HG03175 (cell line): Measurements from ENCODE around the gene CSGALNACT2.
A peak's percentile ranks its signal among the peaks of the same experiment; 100 is the strongest.

ENCODE experiments used
- ATAC-seq: cut with Tn5 transposase; IDR thresholded peaks from one replicate; pipeline ENCODE4 v1.9.1; 2021; ENCODE audit warnings: mild to moderate bottlenecking, moderate library complexity; ENCODE audit not compliant: unreplicated experiment

Gene CSGALNACT2

GRCh38 chr10:43112608-43112961, 25.7 kb upstream of the CSGALNACT2 start:
- ATAC-seq = no peak

- ATAC-seq = no peak
These were observed 24.8 kb upstream of the CSGALNACT2 start for GRCh38 chr10:43113201-43114087.

GRCh38 chr10:43114088-43114742, 24.0 kb upstream of the CSGALNACT2 start:
- no peak for ATAC-seq

- ATAC-seq = no peak
These were observed 23.3 kb upstream of the CSGALNACT2 start for GRCh38 chr10:43114743-43115611.

- ATAC-seq = no peak
These were observed 22.2 kb upstream of the CSGALNACT2 start for GRCh38 chr10:43115881-43116595.

GRCh38 chr10:43116596-43116995, 21.6 kb upstream of the CSGALNACT2 start:
- no peak for ATAC-seq

GRCh38 chr10:43117031-43117776, 21.0 kb upstream of the CSGALNACT2 start:
- ATAC-seq = no peak

- ATAC-seq = no peak
These were observed 20.3 kb upstream of the CSGALNACT2 start for GRCh38 chr10:43117777-43118583.

GRCh38 chr10:43118631-43119415, 19.4 kb upstream of the CSGALNACT2 start:
- ATAC-seq = no peak

GRCh38 chr10:43119416-43120115, 18.7 kb upstream of the CSGALNACT2 start:
- no peak for ATAC-seq

- no peak for ATAC-seq
These were observed 17.9 kb upstream of the CSGALNACT2 start for GRCh38 chr10:43120116-43120928.

GRCh38 chr10:43120929-43121314, 17.3 kb upstream of the CSGALNACT2 start:
- ATAC-seq = peak; percentile 80

- no peak for ATAC-seq
These were observed 16.8 kb upstream of the CSGALNACT2 start for GRCh38 chr10:43121444-43121843.

- no peak for ATAC-seq
These were observed 16.1 kb upstream of the CSGALNACT2 start for GRCh38 chr10:43122096-43122495.

GRCh38 chr10:43122826-43123225, 15.4 kb upstream of the CSGALNACT2 start:
- no peak for ATAC-seq

- no peak for ATAC-seq
These were observed 14.7 kb upstream of the CSGALNACT2 start for GRCh38 chr10:43123361-43124093.
